Endothelial cell of umbilical vein (primary cell): ENCODE results near the gene MED14.
"Not testable (repeated sequence)": the region's sequence is repeated elsewhere in the genome, so short reads cannot be mapped to it uniquely, and the experiment has no call there.

Experiments
- EZH2 ChIP-seq: IDR thresholded peaks from 2 replicates; pipeline ENCODE4 v1.6.1; 2012; ENCODE audit warnings: borderline replicate concordance, low read depth, mild to moderate bottlenecking, moderate library complexity, low read length, inconsistent platforms; ENCODE audit not compliant: severe bottlenecking
- FOS ChIP-seq: IDR thresholded peaks from 2 replicates; pipeline ENCODE4 v1.6.1; 2011; ENCODE audit warnings: mild to moderate bottlenecking, low read length, moderate library complexity, borderline replicate concordance; ENCODE audit not compliant: insufficient read depth
- GATA2 ChIP-seq: IDR thresholded peaks from 2 replicates; pipeline ENCODE4 v1.7.0; 2011; ENCODE audit warnings: low read depth, mild to moderate bottlenecking, moderate library complexity, mixed read lengths, low read length; ENCODE audit not compliant: insufficient read length, insufficient read depth
- JUN ChIP-seq: IDR thresholded peaks from 2 replicates; pipeline ENCODE4 v1.6.1; 2011; ENCODE audit warnings: borderline replicate concordance, low read depth; ENCODE audit not compliant: insufficient read length, insufficient read depth
- POLR2A ChIP-seq: IDR thresholded peaks from 2 replicates; pipeline ENCODE4 v1.6.1; 2012; ENCODE audit warnings: low read depth, mild to moderate bottlenecking, control low read depth, low read length
- POLR2AphosphoS5 ChIP-seq: IDR thresholded peaks from 2 replicates; pipeline ENCODE4 v1.6.1; 2012; ENCODE audit warnings: low read depth, mild to moderate bottlenecking, control low read depth, low read length, moderate library complexity; ENCODE audit not compliant: insufficient read depth
- TF ChIP-seq, protein P1 (sequence below), 2 donors: IDR thresholded peaks; 1 replicate in 1 of 2; 2 replicates in 1 of 2; pipeline ENCODE4 v1.5.1; 2011; ENCODE audit warnings: low read length in 2 of 2, mild to moderate bottlenecking in 2 of 2, moderate library complexity in 2 of 2, control low read depth in 1 of 2, inconsistent platforms in 1 of 2, low read depth in 1 of 2; ENCODE audit not compliant: insufficient read depth in 1 of 2; ENCODE audit errors: extremely low read depth in 1 of 2
- TF ChIP-seq, protein P2 (sequence below): IDR thresholded peaks from 2 replicates; pipeline ENCODE4 v1.6.1; 2011; ENCODE audit not compliant: insufficient read depth, insufficient read length

DNA sequence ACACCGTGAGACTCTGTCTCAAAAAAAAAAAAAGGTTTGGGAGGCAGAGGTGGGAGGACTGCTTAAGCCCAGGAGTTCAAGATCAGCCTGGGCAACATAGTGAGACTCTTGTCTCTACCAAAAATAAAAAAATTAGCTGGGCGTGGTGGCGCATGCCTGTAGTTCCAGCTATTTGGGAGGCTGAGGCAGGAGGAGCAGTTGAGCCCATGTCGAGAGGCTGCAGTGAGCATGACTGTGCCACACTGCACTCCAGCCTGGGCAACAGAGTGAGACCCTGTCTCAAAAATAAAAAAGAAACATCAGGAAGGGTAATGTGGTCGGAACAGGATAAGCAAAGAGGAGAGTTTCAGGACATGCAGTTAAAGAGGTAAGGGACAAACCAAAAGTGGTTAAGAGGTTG lies 2.8 kb downstream of the MED14 start:
- TF ChIP-seq, protein P1, sequence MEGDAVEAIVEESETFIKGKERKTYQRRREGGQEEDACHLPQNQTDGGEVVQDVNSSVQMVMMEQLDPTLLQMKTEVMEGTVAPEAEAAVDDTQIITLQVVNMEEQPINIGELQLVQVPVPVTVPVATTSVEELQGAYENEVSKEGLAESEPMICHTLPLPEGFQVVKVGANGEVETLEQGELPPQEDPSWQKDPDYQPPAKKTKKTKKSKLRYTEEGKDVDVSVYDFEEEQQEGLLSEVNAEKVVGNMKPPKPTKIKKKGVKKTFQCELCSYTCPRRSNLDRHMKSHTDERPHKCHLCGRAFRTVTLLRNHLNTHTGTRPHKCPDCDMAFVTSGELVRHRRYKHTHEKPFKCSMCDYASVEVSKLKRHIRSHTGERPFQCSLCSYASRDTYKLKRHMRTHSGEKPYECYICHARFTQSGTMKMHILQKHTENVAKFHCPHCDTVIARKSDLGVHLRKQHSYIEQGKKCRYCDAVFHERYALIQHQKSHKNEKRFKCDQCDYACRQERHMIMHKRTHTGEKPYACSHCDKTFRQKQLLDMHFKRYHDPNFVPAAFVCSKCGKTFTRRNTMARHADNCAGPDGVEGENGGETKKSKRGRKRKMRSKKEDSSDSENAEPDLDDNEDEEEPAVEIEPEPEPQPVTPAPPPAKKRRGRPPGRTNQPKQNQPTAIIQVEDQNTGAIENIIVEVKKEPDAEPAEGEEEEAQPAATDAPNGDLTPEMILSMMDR (IDR thresholded peaks at IDR 0.05; ENCODE audit: extremely low read depth in 1 of 2, insufficient read depth in 1 of 2, low read depth in 1 of 2, low read length in 2 of 2) = not testable (repeated sequence)
- not testable (repeated sequence) for TF ChIP-seq POLR2A, EZH2, JUN, POLR2AphosphoS5, GATA2, FOS
- TF ChIP-seq, protein P2, sequence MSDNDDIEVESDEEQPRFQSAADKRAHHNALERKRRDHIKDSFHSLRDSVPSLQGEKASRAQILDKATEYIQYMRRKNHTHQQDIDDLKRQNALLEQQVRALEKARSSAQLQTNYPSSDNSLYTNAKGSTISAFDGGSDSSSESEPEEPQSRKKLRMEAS = not testable (repeated sequence)
